HG03575 (cell line): ENCODE measurements around the gene RGL1.

Source experiments
- ATAC-seq: cut with Tn5 transposase; IDR thresholded peaks from one replicate; pipeline ENCODE4 v1.9.1; 2021; ENCODE audit not compliant: unreplicated experiment, insufficient number of reproducible peaks, low FRiP score; ENCODE audit errors: extremely low read depth

Gene RGL1

DNA sequence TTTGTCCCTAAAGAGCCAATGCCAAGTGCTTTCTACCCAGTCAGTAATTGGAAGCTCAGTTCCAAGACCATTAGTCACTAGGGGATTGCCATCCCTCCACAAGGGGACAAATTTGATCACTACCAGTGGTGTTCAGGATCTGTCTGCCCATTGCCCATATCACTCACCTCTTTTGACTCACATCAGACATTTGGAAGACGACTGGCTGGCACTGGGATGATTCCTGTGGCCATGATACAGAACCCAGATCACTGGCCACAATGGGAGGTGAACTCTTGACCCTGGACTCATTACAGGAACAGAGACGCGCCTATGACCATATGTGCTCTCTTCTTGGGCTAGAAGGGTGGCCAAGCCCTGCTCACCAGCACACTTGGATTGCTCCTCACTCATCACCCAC, 161.6 kb downstream of the RGL1 start:
- no peak for ATAC-seq

DNA sequence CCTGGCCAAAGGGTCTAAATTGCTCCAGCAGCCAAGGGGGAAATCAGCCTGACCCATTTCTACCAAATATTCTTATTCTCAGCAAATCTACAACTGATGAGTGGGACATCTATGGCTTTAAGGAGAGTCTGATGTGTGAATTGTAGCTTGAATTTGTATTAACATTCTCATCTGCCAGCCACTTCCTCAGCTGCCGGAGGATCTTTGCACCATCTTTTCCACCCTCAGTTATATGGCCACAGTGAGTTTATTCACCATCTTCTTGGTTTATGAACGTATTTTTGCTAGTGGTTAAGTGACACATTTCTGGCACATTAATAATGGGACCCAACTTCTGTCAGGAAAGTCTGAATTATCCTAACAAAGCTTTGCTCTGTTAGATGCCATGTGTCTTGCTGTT, 163.0 kb downstream of the RGL1 start:
- no peak for ATAC-seq

DNA sequence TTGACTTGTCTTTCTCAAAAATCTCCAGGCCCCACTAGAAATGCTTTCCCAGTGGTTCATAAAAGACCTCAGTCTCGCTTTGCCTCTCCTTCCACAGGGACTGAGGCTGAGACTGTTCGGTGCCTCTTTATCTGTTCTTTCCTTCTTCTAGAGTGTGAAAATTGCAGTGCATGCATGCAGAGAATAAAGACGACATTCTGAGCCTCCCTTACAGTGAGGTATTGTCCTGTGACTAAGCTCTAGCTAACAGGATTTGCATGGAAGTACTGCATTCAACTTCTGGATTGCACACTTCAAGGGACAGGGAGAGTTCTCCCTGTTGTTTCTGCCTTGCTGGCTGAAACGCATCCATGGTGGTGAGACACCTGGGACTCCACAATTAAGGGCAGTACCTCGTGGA, 163.5 kb downstream of the RGL1 start:
- ATAC-seq: no peak

DNA sequence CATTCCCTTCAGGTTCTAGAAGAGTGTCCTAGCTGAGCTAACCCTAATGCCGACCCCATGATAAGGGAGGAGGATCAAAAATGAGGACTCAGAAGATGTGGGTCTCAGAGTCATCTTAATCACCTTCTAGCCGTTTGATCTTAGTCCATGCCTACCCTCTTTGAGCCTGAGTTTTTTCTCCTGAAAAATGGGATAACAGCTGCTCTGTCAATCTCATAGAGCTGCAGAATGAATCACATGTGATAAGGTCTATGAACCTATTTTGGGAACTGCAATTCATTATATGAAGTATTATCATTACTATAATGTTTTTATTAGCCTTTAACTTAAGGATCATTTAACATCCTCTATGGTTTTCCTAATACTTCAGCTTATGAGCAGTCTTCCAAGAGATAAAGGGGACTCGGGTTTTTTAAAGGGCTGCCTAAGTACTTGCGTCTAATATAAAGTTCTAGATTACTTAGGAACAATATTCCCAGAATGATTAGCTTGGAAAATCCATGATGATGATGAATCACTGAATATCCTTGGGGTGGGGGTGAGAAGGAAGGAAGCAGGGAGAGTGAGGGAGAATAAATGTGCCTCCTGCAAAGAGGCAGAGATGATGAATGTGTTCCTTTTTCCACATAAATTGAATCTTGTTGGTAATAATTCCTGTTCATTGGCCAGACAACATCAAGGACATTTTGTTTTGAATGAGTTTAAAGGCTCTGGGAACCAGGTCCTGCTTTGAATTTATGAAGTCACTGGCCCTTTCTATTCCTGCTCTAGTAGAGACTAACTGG, 165.8 kb downstream of the RGL1 start:
- no peak for ATAC-seq

DNA sequence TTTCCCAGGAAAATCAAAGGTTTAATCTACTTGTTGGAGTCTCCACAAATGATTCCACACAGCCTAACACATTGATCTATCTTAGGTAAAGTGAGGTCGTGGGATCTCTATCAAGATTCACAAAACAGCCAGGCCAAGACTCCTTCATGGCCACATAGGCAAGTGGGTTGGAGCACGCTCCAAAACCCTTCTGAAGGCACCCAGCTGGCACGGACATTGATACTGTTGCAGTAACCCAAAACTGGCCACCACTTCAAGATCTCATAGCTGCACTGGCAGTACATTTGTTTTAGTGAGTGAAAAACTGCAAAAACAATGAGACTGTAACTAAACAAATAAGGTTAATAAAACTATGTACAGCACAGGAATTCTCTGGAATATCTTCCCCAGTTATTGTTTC, 170.7 kb downstream of the RGL1 start:
- ATAC-seq: no peak

DNA sequence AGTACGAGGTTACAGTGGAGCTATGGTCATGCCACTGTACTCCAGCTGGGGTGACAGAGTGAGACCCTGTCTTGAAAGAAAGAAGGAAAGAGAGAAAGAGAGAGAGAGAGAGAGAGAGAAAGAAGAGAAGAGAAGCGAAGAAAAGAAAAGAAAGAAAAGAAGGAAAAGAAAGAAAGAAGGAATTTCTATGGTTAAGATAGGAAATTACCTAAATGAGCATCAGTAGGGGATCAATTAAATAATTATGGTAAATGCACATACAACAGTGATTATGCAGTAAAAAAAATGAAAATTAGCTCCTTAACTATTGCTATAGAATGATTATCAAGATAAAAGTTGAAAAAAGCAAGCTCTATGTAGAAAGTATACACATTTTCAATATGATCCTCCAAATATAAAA, 172.8 kb downstream of the RGL1 start:
- no peak for ATAC-seq
